22Rv1 (cell line): ENCODE measurements around the gene RASSF5.

Source experiments
- H3K27ac ChIP-seq: fragments of 450-650 bp; 2 replicates; pipeline ENCODE4 v1.5.1; 2017
- CTCF ChIP-seq: fragments of 450-650 bp; IDR thresholded peaks from 2 replicates; pipeline ENCODE4 v1.5.1; 2017; ENCODE audit warnings: mild to moderate bottlenecking
- ZFX ChIP-seq: fragments of 450-650 bp; IDR thresholded peaks from 2 replicates; pipeline ENCODE4 v1.6.1; 2017; ENCODE audit warnings: antibody characterized with exemption, borderline replicate concordance

RASSF5 gene

GRCh38 chr1:206497774-206498173 is 9.6 kb upstream of the RASSF5 start:
- no peak overlapping the region for H3K27ac ChIP-seq
- no peak for TF ChIP-seq ZFX
- no peak for TF ChIP-seq CTCF

GRCh38 chr1:206498685-206499084 is 8.6 kb upstream of the RASSF5 start:
- no peak for TF ChIP-seq CTCF
- TF ChIP-seq ZFX: no peak
- no peak overlapping the region for H3K27ac ChIP-seq

- H3K27ac ChIP-seq: no peak overlapping the region
- no peak for TF ChIP-seq ZFX
- no peak for TF ChIP-seq CTCF
Measured at GRCh38 chr1:206500046-206500445, 7.3 kb upstream of the RASSF5 start.

- no peak overlapping the region for H3K27ac ChIP-seq
- TF ChIP-seq ZFX: no peak
- no peak for TF ChIP-seq CTCF
Measured at GRCh38 chr1:206501881-206502280, 5.5 kb upstream of the RASSF5 start.

- TF ChIP-seq ZFX (no peak), CTCF (no peak)
- no peak overlapping the region for H3K27ac ChIP-seq
Measured at GRCh38 chr1:206502403-206502802, 4.9 kb upstream of the RASSF5 start.

GRCh38 chr1:206502812-206503211 is 4.5 kb upstream of the RASSF5 start:
- TF ChIP-seq ZFX (no peak), CTCF (no peak)
- H3K27ac ChIP-seq: no peak overlapping the region

- TF ChIP-seq CTCF (no peak), ZFX (no peak)
- H3K27ac ChIP-seq: no peak overlapping the region
Measured at GRCh38 chr1:206503591-206504362, 3.6 kb upstream of the RASSF5 start.
